ENCODE results near the gene LYPD3. TPM values are rescaled to one million over a fixed set of nuclear protein-coding genes. Genes with fewer than 3 reads are reported as not detected.

LYPD3 gene
- total RNA-seq, 1 experiment from 2014 or later: 0.46 TPM

DNA sequence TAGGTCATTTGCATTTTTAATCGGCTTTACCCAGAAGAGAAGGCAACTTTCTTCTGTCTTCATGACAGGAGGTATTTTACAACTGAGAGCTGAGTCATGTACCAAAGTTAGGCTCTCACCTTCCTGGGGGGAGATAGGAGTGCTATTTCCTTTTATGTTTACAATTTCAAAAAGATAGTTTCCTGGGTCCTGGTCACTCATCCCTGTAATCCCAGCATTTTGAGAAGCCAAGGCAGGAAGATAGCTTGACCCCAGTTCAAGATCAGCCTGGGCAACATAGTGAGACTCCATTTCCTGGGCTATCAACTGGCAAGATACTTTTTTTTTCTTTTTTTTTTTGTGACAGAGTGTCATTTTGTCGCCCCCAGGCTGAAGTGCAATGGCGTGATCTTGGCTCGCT lies 7.6 kb downstream of the LYPD3 start:
- Histone ChIP-seq H3K27me3 (ENCODE audit: control insufficient read depth, insufficient read depth, low read length) (no peaks in the 10 kb centered on the region), H3K4me1 (ENCODE audit: control insufficient read depth, insufficient read depth, low read length) (no peaks in the 10 kb centered on the region), H3K9me3 (ENCODE audit: control insufficient read depth, insufficient read depth, low read depth, low read length) (no peaks in the 10 kb centered on the region), H3K36me3 (ENCODE audit: control insufficient read depth, insufficient read depth, low read length) (no peaks in the 10 kb centered on the region), H3K4me3 (ENCODE audit: low read depth in 2 of 2, low read length in 2 of 2) (no peak overlapping the region), H3K27ac (ENCODE audit: low read length) (no peak overlapping the region)
- TF ChIP-seq, protein P1, sequence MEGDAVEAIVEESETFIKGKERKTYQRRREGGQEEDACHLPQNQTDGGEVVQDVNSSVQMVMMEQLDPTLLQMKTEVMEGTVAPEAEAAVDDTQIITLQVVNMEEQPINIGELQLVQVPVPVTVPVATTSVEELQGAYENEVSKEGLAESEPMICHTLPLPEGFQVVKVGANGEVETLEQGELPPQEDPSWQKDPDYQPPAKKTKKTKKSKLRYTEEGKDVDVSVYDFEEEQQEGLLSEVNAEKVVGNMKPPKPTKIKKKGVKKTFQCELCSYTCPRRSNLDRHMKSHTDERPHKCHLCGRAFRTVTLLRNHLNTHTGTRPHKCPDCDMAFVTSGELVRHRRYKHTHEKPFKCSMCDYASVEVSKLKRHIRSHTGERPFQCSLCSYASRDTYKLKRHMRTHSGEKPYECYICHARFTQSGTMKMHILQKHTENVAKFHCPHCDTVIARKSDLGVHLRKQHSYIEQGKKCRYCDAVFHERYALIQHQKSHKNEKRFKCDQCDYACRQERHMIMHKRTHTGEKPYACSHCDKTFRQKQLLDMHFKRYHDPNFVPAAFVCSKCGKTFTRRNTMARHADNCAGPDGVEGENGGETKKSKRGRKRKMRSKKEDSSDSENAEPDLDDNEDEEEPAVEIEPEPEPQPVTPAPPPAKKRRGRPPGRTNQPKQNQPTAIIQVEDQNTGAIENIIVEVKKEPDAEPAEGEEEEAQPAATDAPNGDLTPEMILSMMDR (IDR thresholded peaks at IDR 0.05): no peak
- TF ChIP-seq, protein P2, sequence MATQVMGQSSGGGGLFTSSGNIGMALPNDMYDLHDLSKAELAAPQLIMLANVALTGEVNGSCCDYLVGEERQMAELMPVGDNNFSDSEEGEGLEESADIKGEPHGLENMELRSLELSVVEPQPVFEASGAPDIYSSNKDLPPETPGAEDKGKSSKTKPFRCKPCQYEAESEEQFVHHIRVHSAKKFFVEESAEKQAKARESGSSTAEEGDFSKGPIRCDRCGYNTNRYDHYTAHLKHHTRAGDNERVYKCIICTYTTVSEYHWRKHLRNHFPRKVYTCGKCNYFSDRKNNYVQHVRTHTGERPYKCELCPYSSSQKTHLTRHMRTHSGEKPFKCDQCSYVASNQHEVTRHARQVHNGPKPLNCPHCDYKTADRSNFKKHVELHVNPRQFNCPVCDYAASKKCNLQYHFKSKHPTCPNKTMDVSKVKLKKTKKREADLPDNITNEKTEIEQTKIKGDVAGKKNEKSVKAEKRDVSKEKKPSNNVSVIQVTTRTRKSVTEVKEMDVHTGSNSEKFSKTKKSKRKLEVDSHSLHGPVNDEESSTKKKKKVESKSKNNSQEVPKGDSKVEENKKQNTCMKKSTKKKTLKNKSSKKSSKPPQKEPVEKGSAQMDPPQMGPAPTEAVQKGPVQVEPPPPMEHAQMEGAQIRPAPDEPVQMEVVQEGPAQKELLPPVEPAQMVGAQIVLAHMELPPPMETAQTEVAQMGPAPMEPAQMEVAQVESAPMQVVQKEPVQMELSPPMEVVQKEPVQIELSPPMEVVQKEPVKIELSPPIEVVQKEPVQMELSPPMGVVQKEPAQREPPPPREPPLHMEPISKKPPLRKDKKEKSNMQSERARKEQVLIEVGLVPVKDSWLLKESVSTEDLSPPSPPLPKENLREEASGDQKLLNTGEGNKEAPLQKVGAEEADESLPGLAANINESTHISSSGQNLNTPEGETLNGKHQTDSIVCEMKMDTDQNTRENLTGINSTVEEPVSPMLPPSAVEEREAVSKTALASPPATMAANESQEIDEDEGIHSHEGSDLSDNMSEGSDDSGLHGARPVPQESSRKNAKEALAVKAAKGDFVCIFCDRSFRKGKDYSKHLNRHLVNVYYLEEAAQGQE (IDR thresholded peaks at IDR 0.05; ENCODE audit: insufficient read depth in 1 of 2, low read depth in 2 of 2, low read length in 1 of 2): no peak
- TF ChIP-seq POLR2AphosphoS5 (IDR thresholded peaks at IDR 0.05; ENCODE audit: low read depth, low read length) (no peak), SIN3A (IDR thresholded peaks at IDR 0.05; ENCODE audit: borderline replicate concordance, insufficient read depth, low read depth, low read length) (no peak), TCF7L2 (IDR thresholded peaks at IDR 0.05; ENCODE audit: low read depth, low read length) (no peak)
- DNase-seq (ENCODE audit: low read depth, low spot score) (no peak), ATAC-seq (no peak)
- ChIA-PET POLR2A (no interaction called here), CTCF (no interaction called here)
- in situ Hi-C loops (cut with HindIII; ENCODE audit: low pct_unique_long_range_greater_than_20kb, low sequenced_read_pairs): no loop called here
- BruUV-seq (replicated peaks): no TSS peak
- intact Hi-C loops (cut with micrococcal nuclease; ENCODE audit: unreplicated experiment): no loop called here

DNA sequence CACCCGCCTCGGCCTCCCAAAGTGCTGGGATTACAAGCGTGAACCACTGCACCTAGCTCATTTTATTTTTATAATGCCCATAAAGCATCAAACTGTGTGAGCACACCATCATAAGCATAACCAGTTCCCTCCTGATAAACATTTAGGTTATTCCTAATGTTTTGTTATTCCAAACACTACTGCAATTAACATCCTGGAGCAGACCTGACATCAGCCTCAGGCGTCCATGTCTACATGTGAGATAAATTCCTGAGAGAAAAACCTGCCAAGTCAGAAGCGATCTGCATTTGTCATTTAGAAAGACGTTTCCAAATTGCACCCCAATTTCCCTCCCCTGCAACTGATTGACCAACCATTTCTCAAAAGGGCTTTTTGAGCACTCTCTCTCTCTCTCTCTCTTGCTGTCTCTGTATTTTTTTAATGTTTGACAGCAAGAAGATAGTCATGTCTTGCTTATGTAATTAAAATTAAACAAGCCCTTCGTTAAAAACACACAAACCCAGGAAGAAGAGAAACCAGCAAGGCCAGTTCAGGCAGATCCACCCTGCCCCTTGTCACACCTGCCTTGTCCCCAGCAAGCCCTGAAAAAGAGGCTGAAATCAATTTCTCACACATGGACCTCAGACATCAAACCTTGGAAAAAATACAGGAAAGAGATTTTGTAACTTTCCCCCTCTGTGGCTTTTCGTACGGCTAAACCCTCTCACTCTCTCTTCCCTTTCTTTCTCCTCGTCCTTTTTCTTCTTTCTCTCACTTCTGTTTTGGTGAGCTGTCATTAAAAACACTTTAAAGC lies 9.9 kb downstream of the LYPD3 start:
- no TSS peak for BruUV-seq (replicated peaks)
- ATAC-seq: no peak
- Histone ChIP-seq H3K4me1 (ENCODE audit: control insufficient read depth, insufficient read depth, low read length) (no peaks in the 10 kb centered on the region), H3K36me3 (ENCODE audit: control insufficient read depth, insufficient read depth, low read length) (no peaks in the 10 kb centered on the region), H3K4me3 (ENCODE audit: low read depth in 2 of 2, low read length in 2 of 2) (no peak overlapping the region), H3K27me3 (ENCODE audit: control insufficient read depth, insufficient read depth, low read length) (no peaks in the 10 kb centered on the region), H3K27ac (ENCODE audit: low read length) (no peak overlapping the region), H3K9me3 (ENCODE audit: control insufficient read depth, insufficient read depth, low read depth, low read length) (no peaks in the 10 kb centered on the region)
- TF ChIP-seq, protein P1 (IDR thresholded peaks at IDR 0.05): no peak
- TF ChIP-seq POLR2AphosphoS5 (IDR thresholded peaks at IDR 0.05; ENCODE audit: low read depth, low read length): no peak
- TF ChIP-seq, protein P2 (IDR thresholded peaks at IDR 0.05; ENCODE audit: insufficient read depth in 1 of 2, low read depth in 2 of 2, low read length in 1 of 2): no peak
- TF ChIP-seq TCF7L2 (IDR thresholded peaks at IDR 0.05; ENCODE audit: low read depth, low read length): no peak
- no peak for TF ChIP-seq SIN3A (IDR thresholded peaks at IDR 0.05; ENCODE audit: borderline replicate concordance, insufficient read depth, low read depth, low read length)
- DNase-seq (ENCODE audit: low read depth, low spot score): no peak
- intact Hi-C loops (cut with micrococcal nuclease; ENCODE audit: unreplicated experiment): no loop called here
- in situ Hi-C loops (cut with HindIII; ENCODE audit: low pct_unique_long_range_greater_than_20kb, low sequenced_read_pairs): no loop called here
- CTCF ChIA-PET: no interaction called here
- POLR2A ChIA-PET: no interaction called here

Data from Panc1 (cell line).